K562 (cell line): ENCODE measurements around the gene PLSCR5. TPM values are rescaled to one million over a fixed set of nuclear protein-coding genes. Genes with fewer than 3 reads are reported as not detected.
A peak's percentile ranks its signal among the peaks of the same experiment; 100 is the strongest.

ENCODE experiments used
- BMI1 ChIP-seq: fragments of 150-350 bp; IDR thresholded peaks from 2 replicates; pipeline ENCODE4 v1.6.1; 2014; ENCODE audit warnings: low read length
- BRD4 ChIP-seq: fragments of 200-600 bp; sonication (generic); IDR thresholded peaks from 2 replicates; pipeline ENCODE4 v1.6.1; 2017; ENCODE audit warnings: inconsistent platforms
- CSDE1 ChIP-seq, 2 experiments: fragments of 450-650 bp; IDR thresholded peaks; 2 replicates each; pipeline ENCODE4 v1.6.1; 2016; ENCODE audit warnings: mild to moderate bottlenecking in 1 of 2
- ETS1 ChIP-seq: conservative IDR thresholded peaks from 2 replicates; pipeline ENCODE4 v1.6.1; 2011; ENCODE audit warnings: low read depth, mild to moderate bottlenecking, low read length; ENCODE audit not compliant: control insufficient read depth
- ETV1 ChIP-seq: fragments of 450-650 bp; conservative IDR thresholded peaks from 2 replicates; pipeline ENCODE4 v1.6.1; 2016; ENCODE audit warnings: missing genetic modification characterization, control low read depth, low read depth, missing compliant biosample characterization
- GTF2A2 ChIP-seq: IDR thresholded peaks from 2 replicates; pipeline ENCODE4 v1.6.1; 2016; ENCODE audit warnings: mild to moderate bottlenecking, missing genetic modification characterization, missing compliant biosample characterization
- HNRNPK ChIP-seq: fragments of 200-400 bp; formaldehyde crosslinking; IDR thresholded peaks from one replicate; pipeline ENCODE4 v1.6.1; 2018; ENCODE audit warnings: mild to moderate bottlenecking, low read depth, low read length; ENCODE audit not compliant: poor library complexity, severe bottlenecking
- MAX ChIP-seq: sonication (generic); formaldehyde crosslinking; IDR thresholded peaks from 2 replicates; pipeline ENCODE4 v1.9.0; 2022; ENCODE audit warnings: mild to moderate bottlenecking, missing genetic modification reagents
- MBD1 ChIP-seq: fragments of 250-450 bp; sonication (Bioruptor Pico); IDR thresholded peaks from 2 replicates; pipeline ENCODE4 v1.8.0; 2022; ENCODE audit warnings: inconsistent platforms
- NCOR1 ChIP-seq: fragments of 450-650 bp; IDR thresholded peaks from 2 replicates; pipeline ENCODE4 v1.6.1; 2016; ENCODE audit warnings: mild to moderate bottlenecking, moderate library complexity
- PCBP1 ChIP-seq: fragments of 200-400 bp; formaldehyde crosslinking; IDR thresholded peaks from 2 replicates; pipeline ENCODE4 v1.6.1; 2018; ENCODE audit warnings: mild to moderate bottlenecking, low read depth, low read length; ENCODE audit not compliant: poor library complexity, severe bottlenecking
- RBM17 ChIP-seq: fragments of 200-400 bp; formaldehyde crosslinking; IDR thresholded peaks from 2 replicates; pipeline ENCODE4 v1.6.1; 2017; ENCODE audit warnings: low read depth, mild to moderate bottlenecking, low read length, borderline replicate concordance
- SMAD4 ChIP-seq: fragments of 250-450 bp; sonication (Bioruptor Pico); conservative IDR thresholded peaks from 2 replicates; pipeline ENCODE4 v1.8.0; 2021; ENCODE audit warnings: inconsistent platforms, mild to moderate bottlenecking, moderate library complexity
- SMARCC2 ChIP-seq: fragments of 450-650 bp; IDR thresholded peaks from 2 replicates; pipeline ENCODE4 v1.6.1; 2017; ENCODE audit warnings: antibody characterized with exemption, moderate library complexity, mild to moderate bottlenecking, low read depth
- YBX1 ChIP-seq: fragments of 450-650 bp; IDR thresholded peaks from 2 replicates; pipeline ENCODE4 v1.7.1; 2016; ENCODE audit warnings: mild to moderate bottlenecking
- ZBTB2 ChIP-seq: fragments of 450-650 bp; IDR thresholded peaks from 2 replicates; pipeline ENCODE4 v1.6.1; 2016; ENCODE audit warnings: antibody characterized with exemption
- ZMIZ1 ChIP-seq, 2 experiments: fragments of 150-350 bp in 1 of 2; IDR thresholded peaks; 2 replicates each; pipeline ENCODE4 v1.6.1; 2012 to 2016; ENCODE audit warnings: low read depth in 2 of 2, low read length in 2 of 2, mild to moderate bottlenecking in 1 of 2, moderate library complexity in 1 of 2
- ZNF146 ChIP-seq: IDR thresholded peaks from one replicate; pipeline ENCODE4 v1.6.1; 2018; ENCODE audit warnings: missing compliant biosample characterization; ENCODE audit not compliant: unreplicated experiment
- ZNF274 ChIP-seq: IDR thresholded peaks from 2 replicates; pipeline ENCODE4 v1.6.1; 2011; ENCODE audit warnings: low read depth, mild to moderate bottlenecking, low read length, moderate library complexity, borderline replicate concordance
- ZNF584 ChIP-seq: fragments of 200-800 bp; sonication (Bioruptor generic); IDR thresholded peaks from 2 replicates; pipeline ENCODE4 v1.6.1; 2016; ENCODE audit warnings: low read depth, mild to moderate bottlenecking, missing genetic modification characterization, missing compliant biosample characterization
- ZNF717 ChIP-seq: fragments of 250-450 bp; sonication (Bioruptor Pico); IDR thresholded peaks from 2 replicates; pipeline ENCODE4 v1.5.0; 2021
- polyA plus RNA-seq, 8 experiments: library from polyadenylated mRNA; depleted of rRNA in 4 of 8; stranded (reverse) in 5 of 8; unstranded in 3 of 8; fragments of >200 nt; fragmentation: Nextera tagmentation in 2 of 8; fragmentation: Illumina TruSeq in 1 of 8; extraction: Ambion mirVana in 2 of 8; extraction: Trizol in 1 of 8; gene quantifications; 2 replicates each; pipeline versions ENCODE4 v1.2.1 to v1.2.3, GENCODE V29; 2011 to 2014; ENCODE audit warnings: inconsistent platforms in 1 of 8, missing spikeins in 1 of 8
- total RNA-seq, 7 experiments: library from RNA; depleted of rRNA in 6 of 7; stranded (reverse); fragments of >200 nt in 6 of 7; fragmentation: Illumina TruSeq in 2 of 7; extraction: Trizol in 2 of 7; gene quantifications; 2 replicates each; pipeline versions ENCODE4 v1.2.1 to v1.2.3, GENCODE V29; 2011 to 2021; ENCODE audit warnings: low replicate concordance in 1 of 7

PLSCR5 gene
- total and polyA plus RNA-seq, 9 of the 15 experiments (the other 6 are each of a cell fraction or from before 2014, with no cell fraction given) = not detected

GRCh38 chr3:146554151-146554760, 50.9 kb downstream of the PLSCR5 start (continued):
- TF ChIP-seq RBM17 (no peak), GTF2A2 (tag) (no peak), BMI1 (no peak), MAX (CRISPR knock-in tag) (no peak), ZNF146 (CRISPR knock-in tag) (no peak), YBX1 (no peak), ZNF584 (CRISPR knock-in tag) (peak; percentile 65; the same call in 1 of the 2 replicates), HNRNPK (no peak), BRD4 (no peak), ETS1 (no peak), PCBP1 (no peak), SMARCC2 (peak; percentile 21; the same call in 1 of the 2 replicates), NCOR1 (no peak), ZNF274 (no peak), CSDE1 (IDR thresholded peaks at IDR 0.05) (no peak), ETV1 (tag) (peak; percentile 36; the same call in 1 of the 2 replicates), ZBTB2 (no peak), SMAD4 (CRISPR knock-in tag) (peak; percentile 63; the same call in 1 of the 2 replicates), MBD1 (no peak), ZMIZ1 (IDR thresholded peaks at IDR 0.05; ENCODE audit: low read depth in 2 of 2, low read length in 2 of 2) (no peak), ZNF717 (CRISPR knock-in tag) (no peak)
